Measurements from ENCODE around the gene LRRC4B. TPM values are rescaled to one million over a fixed set of nuclear protein-coding genes. Genes with fewer than 3 reads are reported as not detected.
"Not testable (repeated sequence)": the region's sequence is repeated elsewhere in the genome, so short reads cannot be mapped to it uniquely, and the experiment has no call there.

The LRRC4B gene
- total RNA-seq, 1 donor from 2014 or later, result 0.69 TPM

GRCh38 chr19:50580970-50581634, 12.9 kb upstream of the LRRC4B start:
- no peak overlapping the region for H3K4me3 ChIP-seq (ENCODE audit: low read depth, low read length)
- DNase-seq (ENCODE audit: low read depth), result peak; percentile 20
- TF ChIP-seq CTCF (conservative IDR thresholded peaks at IDR 0.05; ENCODE audit: low read depth, low read length), result no peak

- no peak for TF ChIP-seq CTCF (conservative IDR thresholded peaks at IDR 0.05; ENCODE audit: low read depth, low read length)
- no peak overlapping the region for H3K4me3 ChIP-seq (ENCODE audit: low read depth, low read length)
- DNase-seq (ENCODE audit: low read depth), result no peak
Measured at GRCh38 chr19:50580240-50580639, 12.0 kb upstream of the LRRC4B start.

- H3K4me3 ChIP-seq (ENCODE audit: low read depth, low read length); DNase-seq (ENCODE audit: low read depth): not testable (repeated sequence)
Measured at GRCh38 chr19:50576769-50577168, 8.5 kb upstream of the LRRC4B start.

- no peak for TF ChIP-seq CTCF (conservative IDR thresholded peaks at IDR 0.05; ENCODE audit: low read depth, low read length)
- DNase-seq (ENCODE audit: low read depth), result no peak
Measured at GRCh38 chr19:50573741-50574461, 5.7 kb upstream of the LRRC4B start.

GRCh38 chr19:50570997-50571396, 2.8 kb upstream of the LRRC4B start:
- DNase-seq (ENCODE audit: low read depth), result no peak
- no peak for TF ChIP-seq CTCF (conservative IDR thresholded peaks at IDR 0.05; ENCODE audit: low read depth, low read length)

More at GRCh38 chr19:50573741-50574461, 5.7 kb upstream of the LRRC4B start:
- no peak overlapping the region for H3K4me3 ChIP-seq (ENCODE audit: low read depth, low read length)

GRCh38 chr19:50569938-50570540, 1.8 kb upstream of the LRRC4B start:
- no peak overlapping the region for H3K4me3 ChIP-seq (ENCODE audit: low read depth, low read length)
- TF ChIP-seq CTCF (conservative IDR thresholded peaks at IDR 0.05; ENCODE audit: low read depth, low read length), result no peak
- DNase-seq (ENCODE audit: low read depth), result no peak

More at GRCh38 chr19:50570997-50571396, 2.8 kb upstream of the LRRC4B start:
- no peak overlapping the region for H3K4me3 ChIP-seq (ENCODE audit: low read depth, low read length)
